EH (cell line): Measurements from ENCODE around the gene DOCK3.
"Not testable (repeated sequence)": the region's sequence is repeated elsewhere in the genome, so short reads cannot be mapped to it uniquely, and the experiment has no call there.

Source experiments
- DNase-seq: peaks from one replicate; pipeline ENCODE4 v3.0.0-alpha.2; 2015; ENCODE audit warnings: low read depth

DOCK3 gene

GRCh38 chr3:50805321-50805720 is 130.6 kb downstream of the DOCK3 start:
- DNase-seq = no peak

GRCh38 chr3:50806031-50806430 is 131.3 kb downstream of the DOCK3 start:
- no peak for DNase-seq

DNA sequence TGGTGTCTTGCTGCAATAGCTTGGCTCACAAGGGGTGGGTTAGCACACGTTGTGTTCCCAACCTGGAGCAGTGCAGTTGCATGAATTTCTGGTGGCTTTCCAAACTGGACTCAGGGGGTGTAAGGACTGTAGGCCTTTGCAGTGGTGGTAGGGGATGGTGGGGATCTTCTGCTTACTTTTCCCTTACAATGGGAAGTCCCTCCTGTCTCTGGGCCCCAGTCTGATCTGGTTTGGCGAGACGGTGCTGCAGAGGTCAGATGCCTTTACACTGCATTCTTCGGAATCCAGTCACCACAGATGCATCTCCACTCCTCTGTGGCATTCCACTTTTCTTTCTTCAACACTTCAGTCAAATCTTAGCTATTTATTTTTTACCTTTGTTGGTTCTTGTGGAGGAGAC is 132.1 kb downstream of the DOCK3 start:
- no peak for DNase-seq

DNA sequence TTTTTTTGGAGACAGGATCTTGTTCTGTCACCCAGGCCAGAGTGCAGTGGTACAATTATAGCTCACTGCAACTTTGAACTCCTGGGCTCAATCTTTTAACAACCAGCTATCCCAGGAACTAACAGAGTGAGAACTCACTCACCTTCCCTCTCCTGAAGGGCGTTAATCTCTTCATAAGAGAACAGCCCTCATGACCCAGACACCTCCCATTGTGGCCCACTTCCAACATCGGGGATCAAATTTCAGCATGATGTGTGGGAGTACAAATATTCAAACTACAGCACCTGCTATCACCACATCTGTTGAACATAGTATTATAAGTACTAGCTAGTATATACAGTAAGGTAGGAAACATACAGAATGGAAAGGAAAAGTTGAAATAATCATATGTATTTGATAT is 132.5 kb downstream of the DOCK3 start:
- no peak for DNase-seq

- no peak for DNase-seq
Observed at GRCh38 chr3:50811893-50812292, 137.2 kb downstream of the DOCK3 start.

DNA sequence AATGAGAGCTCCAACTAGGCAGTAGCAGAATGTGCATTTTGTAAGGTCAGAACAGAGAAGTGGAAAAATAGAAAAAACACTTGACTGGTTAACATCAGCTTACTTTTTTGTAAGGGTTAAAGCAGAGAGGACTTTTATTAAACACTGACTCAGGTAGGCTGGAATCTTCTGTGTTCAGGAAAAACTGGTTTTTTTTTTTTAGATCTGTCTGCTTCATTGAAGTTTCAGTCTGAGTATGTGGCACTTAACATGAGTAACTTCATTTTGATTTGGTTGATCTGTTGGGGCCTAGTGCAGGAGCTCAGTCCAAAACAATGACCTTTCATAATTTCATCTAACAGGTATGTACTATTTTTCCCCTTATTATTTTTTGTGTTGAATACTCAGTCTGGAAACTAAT is 141.1 kb downstream of the DOCK3 start:
- DNase-seq = no peak

DNA sequence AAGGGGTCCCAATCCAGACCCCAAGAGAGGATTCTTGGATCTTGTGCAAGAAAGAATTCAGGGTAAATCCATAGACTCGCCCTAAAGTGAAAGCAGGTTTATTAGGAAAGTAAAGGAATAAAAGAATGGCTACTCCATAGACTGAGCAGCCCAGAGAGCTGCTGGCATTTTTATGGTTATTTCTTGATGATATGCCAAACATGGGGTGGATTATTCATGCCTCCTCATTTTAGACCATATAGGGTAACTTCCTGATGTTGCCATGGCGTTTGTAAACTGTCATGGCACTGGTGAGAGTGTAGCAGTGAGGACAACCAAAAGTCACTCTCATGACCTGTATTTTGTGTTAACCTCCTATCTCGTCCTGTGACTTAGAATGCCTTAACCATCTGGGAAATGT is 142.2 kb downstream of the DOCK3 start:
- peak; percentile 10 for DNase-seq

- no peak for DNase-seq
Observed at GRCh38 chr3:50817756-50818529, 143.2 kb downstream of the DOCK3 start.

- no peak for DNase-seq
Observed at GRCh38 chr3:50819882-50820281, 145.2 kb downstream of the DOCK3 start.

- DNase-seq = peak; percentile 13
Observed at GRCh38 chr3:50825841-50826240, 151.1 kb downstream of the DOCK3 start.

DNA sequence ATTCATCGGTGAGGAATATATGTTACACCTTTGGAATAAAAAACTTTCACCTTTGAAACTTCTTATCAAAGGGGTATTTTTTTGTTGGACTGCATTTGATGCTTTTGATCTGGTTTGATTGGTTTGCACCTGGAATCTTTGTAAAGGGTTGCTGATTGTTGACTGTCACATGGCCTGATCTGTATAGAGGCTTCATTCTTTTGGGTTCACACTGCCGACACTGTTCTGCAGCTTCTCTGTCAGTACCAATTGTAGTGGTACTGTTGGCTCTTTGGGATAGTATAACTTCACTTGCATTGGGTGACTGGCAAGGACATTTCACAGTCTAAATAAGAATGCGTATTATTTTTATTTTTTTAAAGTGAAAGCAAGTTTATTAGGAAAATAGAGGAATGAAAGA is 155.7 kb downstream of the DOCK3 start:
- no peak for DNase-seq

GRCh38 chr3:50831009-50831408 is 156.3 kb downstream of the DOCK3 start:
- DNase-seq = not testable (repeated sequence)

GRCh38 chr3:50840983-50841489 is 166.3 kb downstream of the DOCK3 start:
- no peak for DNase-seq

- no peak for DNase-seq
Observed at GRCh38 chr3:50848308-50848707, 173.6 kb downstream of the DOCK3 start.

GRCh38 chr3:50850639-50851511 is 176.1 kb downstream of the DOCK3 start:
- DNase-seq = no peak

- no peak for DNase-seq
Observed at GRCh38 chr3:50853936-50854335, 179.2 kb downstream of the DOCK3 start.

DNA sequence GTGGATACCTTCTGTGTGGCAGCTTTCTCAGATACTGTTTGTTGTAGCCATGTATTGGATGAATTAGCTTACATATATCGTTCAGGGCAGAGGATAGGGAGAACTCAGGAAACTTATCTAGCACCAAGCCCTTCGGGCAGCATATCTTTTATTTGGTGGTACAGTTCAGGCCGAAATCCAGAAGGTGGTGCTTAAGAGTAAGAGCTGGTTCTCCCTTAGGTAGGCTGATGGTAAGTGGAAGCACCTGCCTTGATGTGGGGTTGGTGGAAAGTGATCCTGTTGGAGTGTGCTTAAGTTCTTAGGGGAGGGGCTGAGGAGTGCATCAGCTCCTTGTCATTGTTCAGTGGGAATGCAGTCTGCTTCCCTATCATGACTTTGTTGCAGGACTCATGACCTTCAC is 187.5 kb downstream of the DOCK3 start:
- no peak for DNase-seq

DNA sequence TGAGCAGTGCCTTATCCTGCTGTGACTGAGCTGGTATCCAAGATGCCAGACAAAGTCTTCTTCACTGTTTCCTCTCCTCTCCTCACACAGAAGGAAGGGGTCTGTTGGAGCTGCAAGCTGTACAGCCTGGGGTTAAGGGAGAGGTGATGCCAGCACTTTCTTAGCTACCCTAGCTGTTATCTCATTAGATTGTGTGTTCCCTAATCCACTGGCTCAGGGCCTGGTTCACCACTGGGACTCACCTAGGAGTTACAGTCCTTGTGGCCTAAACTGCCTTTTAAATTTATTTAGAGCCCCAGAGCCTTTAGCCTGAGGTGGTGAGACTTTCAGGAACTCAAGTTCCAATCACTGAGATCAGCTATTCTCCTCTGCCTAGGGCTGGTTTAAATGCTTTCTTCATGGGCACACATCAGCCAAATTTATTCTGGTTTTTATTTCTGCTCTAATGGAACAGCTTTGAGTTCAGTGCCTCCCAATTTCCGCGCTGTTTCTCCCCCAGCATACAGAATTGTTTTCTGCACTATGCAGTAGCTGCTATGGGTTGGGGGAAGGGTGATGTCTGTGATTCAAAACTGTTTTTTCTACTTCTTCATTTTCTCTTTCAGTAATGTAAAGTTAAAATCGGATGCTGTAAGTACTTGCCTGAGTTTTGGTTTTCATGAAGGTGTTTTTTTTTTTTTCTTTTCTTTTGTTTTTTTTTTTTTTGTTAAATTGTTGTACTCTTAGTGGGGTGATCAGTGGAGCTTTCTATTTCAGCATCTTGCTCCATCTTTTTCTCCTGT is 198.8 kb downstream of the DOCK3 start:
- DNase-seq = no peak

- DNase-seq = not testable (repeated sequence)
Observed at GRCh38 chr3:50874876-50875275, 200.1 kb downstream of the DOCK3 start.

DNA sequence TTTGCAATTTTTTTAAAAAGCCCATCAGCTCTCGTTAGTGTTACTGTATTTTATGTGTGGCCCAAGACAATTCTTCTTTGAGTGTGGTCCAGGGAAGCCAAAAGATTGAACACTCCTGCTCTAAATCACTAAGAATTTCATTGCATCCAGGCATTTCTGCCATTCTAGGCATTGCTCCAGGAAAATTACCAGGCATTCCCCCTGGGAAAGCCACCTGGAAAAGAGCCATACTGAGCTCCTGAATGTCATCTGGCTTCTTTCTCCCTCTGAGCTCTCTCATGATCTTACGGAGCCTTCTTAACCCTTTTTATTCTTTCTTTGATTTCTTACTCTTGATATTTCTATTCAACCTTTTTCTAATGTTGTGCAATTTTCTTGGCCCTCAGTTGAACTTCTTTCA is 202.2 kb downstream of the DOCK3 start:
- DNase-seq = no peak

- DNase-seq = not testable (repeated sequence)
Observed at GRCh38 chr3:50882733-50883132, 208.0 kb downstream of the DOCK3 start.

GRCh38 chr3:50883755-50884154 is 209.0 kb downstream of the DOCK3 start:
- DNase-seq = no peak
